Stimulated activated CD8-positive, alpha-beta memory T cell treated with anti-CD3 and anti-CD28 coated beads, Interleukin-4, amount 100 ng/mL, for 1 hour (primary cell): Measurements from ENCODE around the gene CDC25B.

Source experiments
- DNase-seq, 2 donors: peaks; one replicate each; pipeline ENCODE4 v3.0.0-alpha.2; 2020; ENCODE audit warnings: low read depth in 2 of 2, low spot score in 1 of 2

CDC25B gene

GRCh38 chr20:3763671-3764601 is 32.2 kb upstream of the CDC25B start:
- no peak for DNase-seq

GRCh38 chr20:3764659-3765058 is 31.5 kb upstream of the CDC25B start:
- DNase-seq = no peak

- no peak for DNase-seq
These were observed 30.8 kb upstream of the CDC25B start for GRCh38 chr20:3765171-3765882.

- DNase-seq = no peak
These were observed 29.5 kb upstream of the CDC25B start for GRCh38 chr20:3766422-3767109.

- DNase-seq = no peak
These were observed 29.0 kb upstream of the CDC25B start for GRCh38 chr20:3767110-3767426.

DNA sequence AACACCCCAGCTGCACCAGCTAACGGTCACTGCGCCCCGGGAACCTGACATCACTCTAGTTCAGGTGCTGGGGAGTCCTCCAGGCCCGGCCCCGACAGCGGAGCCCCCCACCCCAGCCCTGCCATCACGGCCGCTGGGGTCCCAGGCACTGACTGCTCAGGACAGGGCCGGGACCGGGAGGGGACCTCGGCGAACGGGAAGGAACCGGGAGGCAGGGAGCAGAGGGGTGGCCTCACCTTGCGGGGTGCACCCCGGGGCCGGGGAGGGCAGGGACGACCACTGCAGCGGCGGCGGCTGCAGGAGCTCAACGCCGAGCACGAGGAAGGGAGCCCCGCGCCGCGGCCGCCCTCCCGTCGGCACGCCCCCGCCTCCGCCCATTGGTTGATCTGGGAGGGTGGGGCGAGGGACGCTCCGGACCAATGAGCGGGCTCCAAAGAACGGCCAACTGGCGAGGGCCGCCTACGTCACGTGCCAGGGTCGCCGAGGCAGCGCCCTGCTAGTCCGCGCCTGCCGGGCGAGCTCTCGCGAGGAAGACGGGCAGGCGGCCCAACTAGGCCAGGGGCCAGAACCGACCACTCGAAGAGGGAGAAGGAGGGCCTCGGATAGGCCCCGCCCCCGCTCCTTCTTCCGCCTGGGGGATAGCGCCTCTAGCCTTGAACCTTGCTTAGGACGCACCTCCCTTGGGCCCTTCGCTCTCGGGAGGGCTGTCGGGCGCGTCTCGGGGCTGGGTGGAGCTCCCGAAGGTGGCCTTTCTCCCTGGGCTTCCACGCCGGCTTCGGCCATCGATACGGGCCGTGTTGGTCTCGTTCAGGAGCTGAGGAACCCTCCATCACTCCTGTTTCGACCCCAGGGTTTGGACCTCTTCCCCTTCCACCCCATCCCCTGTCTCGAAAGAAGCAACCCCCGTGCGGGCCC is 28.4 kb upstream of the CDC25B start, which contains the start of gene ADISSP:
ADISSP (minus strand) TSS at position 327 of the 915 bp plus-strand sequence. CDS start 7,653 bp downstream, outside the sequence.
- DNase-seq = peak; percentile 85 to 94

GRCh38 chr20:3768342-3769130 is 27.6 kb upstream of the CDC25B start:
- DNase-seq = peak; percentile 51 to 69

DNA sequence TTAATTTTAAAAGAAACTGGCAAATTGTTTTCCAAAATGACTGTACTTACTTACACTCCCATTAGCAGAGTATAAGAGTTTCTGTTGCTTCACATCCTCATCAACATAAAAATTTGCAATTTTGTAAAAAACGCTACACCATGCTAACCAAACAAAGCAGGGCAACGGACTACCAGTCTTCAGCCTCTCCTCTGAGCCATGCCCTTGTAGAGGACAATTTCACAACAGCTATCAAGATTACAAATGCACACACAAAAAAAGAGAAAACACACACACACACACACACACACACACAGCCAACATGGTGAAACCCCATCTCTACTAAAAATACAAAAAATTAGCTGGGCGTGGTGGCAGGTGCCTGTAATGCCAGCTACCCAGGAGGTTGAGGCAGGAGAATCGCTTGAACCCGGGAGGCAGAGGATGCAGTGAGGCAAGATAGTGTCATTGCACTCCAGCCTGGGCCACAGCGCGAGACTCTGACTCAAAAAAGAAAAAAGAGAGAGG is 24.5 kb upstream of the CDC25B start:
- DNase-seq = no peak

GRCh38 chr20:3775457-3776108 is 20.5 kb upstream of the CDC25B start:
- DNase-seq = no peak

GRCh38 chr20:3777381-3777715 is 18.8 kb upstream of the CDC25B start:
- DNase-seq = no peak

- DNase-seq = no peak
These were observed 18.1 kb upstream of the CDC25B start for GRCh38 chr20:3777716-3778629.

GRCh38 chr20:3778976-3779375 is 17.1 kb upstream of the CDC25B start:
- no peak for DNase-seq

DNA sequence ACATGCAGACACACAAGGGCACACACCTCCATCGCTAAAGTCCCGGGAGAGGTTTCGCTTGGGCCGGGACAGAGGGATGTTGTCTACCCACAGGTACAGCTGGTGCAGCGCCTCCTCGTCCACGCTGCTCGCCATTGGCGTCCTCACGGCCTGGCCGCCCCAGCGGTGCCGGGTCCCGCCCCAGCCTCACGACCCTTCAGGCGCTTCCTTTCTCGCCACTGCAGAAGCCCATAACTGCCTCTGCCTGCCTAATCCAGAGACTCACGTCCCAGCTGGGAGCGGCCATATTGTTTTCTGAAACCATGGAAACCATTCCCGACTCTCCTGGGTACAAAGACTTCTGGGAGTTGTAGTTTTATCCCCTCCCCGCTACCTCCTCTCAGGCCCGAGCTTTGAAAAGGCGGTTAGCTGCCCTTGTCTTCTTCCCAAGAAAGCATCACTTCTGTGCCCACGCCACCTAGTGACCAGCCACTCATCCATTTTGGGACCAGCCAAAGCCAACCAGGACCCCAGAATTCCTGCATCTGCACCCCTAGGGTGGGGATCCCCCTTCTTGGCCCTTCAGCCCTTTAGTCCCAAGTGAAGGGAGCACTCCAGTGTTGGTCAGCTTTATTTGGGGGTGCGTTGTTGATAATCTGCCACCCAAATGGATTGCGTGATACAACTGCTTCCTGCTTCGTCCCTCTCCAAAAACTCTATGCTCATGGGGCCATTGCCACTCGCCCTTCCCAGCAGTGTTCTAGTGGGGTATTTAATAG is 14.8 kb upstream of the CDC25B start, which contains the start of gene SPEF1:
SPEF1 (minus strand) TSS at position 296 of the 758 bp plus-strand sequence; CDS start at position 135, 161 bp downstream.
- no peak for DNase-seq

DNA sequence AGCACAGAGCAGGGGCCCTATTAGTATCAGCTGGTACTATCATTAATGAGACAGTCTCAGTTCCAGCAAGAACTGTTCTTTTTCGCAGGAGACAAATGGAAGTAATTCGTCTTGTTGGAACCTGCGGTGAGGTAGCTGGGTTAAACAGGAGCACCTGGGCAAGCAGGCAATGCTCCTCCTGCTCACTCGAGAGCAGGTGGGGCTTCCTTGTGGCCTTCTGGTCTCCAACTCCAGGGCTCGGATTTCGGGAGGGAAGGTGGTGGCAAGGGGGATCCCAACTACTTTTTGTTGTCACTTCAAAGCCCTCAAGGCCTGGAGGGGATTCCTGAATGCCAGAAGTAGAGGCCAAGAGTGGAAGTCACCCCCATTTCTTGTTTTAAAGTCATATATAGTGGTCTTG is 13.5 kb upstream of the CDC25B start:
- no peak for DNase-seq

DNA sequence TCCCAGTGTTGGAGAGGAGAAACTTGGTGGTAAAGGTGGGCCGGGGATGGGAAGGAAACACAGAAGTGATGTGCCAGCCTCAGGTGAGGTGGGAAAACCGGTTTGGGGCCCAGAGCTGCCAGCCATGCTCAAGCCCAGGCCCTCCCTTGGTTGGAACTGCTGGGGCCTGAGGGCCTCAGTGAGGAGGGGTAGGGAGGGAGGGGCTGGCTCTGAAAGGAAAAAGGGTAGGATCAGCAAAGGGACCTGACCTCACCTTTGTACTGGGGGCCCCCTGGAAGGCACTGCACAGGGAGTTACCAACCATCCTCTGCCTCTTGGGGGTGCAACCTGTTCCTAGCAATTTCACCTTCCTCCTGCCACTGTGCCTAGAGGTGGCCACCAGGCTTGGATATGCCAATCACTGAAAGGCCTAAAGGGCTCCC is 13.0 kb upstream of the CDC25B start:
- DNase-seq = no peak

- DNase-seq = no peak
These were observed 12.5 kb upstream of the CDC25B start for GRCh38 chr20:3783511-3784195.
